ENCODE measurements around the gene DUSP12.

DUSP12 gene

GRCh38 chr1:161792740-161793139, 43.2 kb downstream of the DUSP12 start:
- no peak overlapping the region for H2AFZ ChIP-seq (ENCODE audit: low read depth, low read length)
- peaks cover 2% of the 10 kb centered on the region; the same call in 1 of the 2 replicates for H3K4me1 ChIP-seq (ENCODE audit: low read length)
- no peak overlapping the region for H3K4me3 ChIP-seq (ENCODE audit: low read length)
- no peak overlapping the region for H3K4me2 ChIP-seq (ENCODE audit: low read length)
- H3K27me3 ChIP-seq (ENCODE audit: low read depth, low read length) = no peaks in the 10 kb centered on the region
- TF ChIP-seq EZH2phosphoT487 (IDR thresholded peaks at IDR 0.05; ENCODE audit: low read depth) (no peak), CTCF (IDR thresholded peaks at IDR 0.05; ENCODE audit: low read depth, low read length) (peak; percentile 83)
- H3K9me3 ChIP-seq (ENCODE audit: insufficient read depth, low read length) = no peaks in the 10 kb centered on the region
- H3K9ac ChIP-seq (ENCODE audit: low read length) = no peak overlapping the region
- H3K36me3 ChIP-seq (replicated peaks; ENCODE audit: low read depth, low read length) = peaks cover 34% of the 10 kb centered on the region
- no peak overlapping the region for H3K27ac ChIP-seq (ENCODE audit: low read length)
- H3K79me2 ChIP-seq (ENCODE audit: low read length) = no peaks in the 10 kb centered on the region
- no peaks in the 10 kb centered on the region for H4K20me1 ChIP-seq (ENCODE audit: insufficient read depth, low read length)

DNA sequence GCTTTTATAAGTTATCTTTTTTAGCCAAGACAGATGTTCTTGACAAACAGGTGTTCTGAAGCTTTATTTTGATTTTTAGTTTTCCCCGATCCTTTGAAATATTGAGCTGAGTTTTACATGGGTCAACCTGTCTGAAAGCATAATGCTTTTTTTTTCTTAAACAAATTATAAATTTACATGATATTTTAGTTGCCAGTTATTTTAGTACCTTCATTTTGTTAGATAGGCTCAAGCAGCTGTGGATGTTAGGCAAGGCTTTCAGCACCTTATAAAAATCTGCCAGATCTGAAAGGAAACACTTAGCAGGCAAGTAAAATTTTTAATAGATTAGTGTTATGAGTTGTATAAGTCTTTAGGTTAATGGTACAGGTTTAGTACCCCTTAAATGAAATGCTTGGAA, 50.2 kb downstream of the DUSP12 start:
- Histone ChIP-seq H3K9me3 (ENCODE audit: insufficient read depth, low read length) (no peaks in the 10 kb centered on the region), H2AFZ (ENCODE audit: low read depth, low read length) (no peak overlapping the region), H3K9ac (ENCODE audit: low read length) (no peak overlapping the region), H3K4me1 (ENCODE audit: low read length) (no peaks in the 10 kb centered on the region), H3K4me3 (ENCODE audit: low read length) (no peak overlapping the region), H3K36me3 (replicated peaks; ENCODE audit: low read depth, low read length) (peaks cover 22% of the 10 kb centered on the region), H3K27ac (ENCODE audit: low read length) (no peak overlapping the region), H3K79me2 (ENCODE audit: low read length) (no peaks in the 10 kb centered on the region), H3K4me2 (ENCODE audit: low read length) (no peak overlapping the region), H4K20me1 (ENCODE audit: insufficient read depth, low read length) (no peaks in the 10 kb centered on the region), H3K27me3 (ENCODE audit: low read depth, low read length) (no peaks in the 10 kb centered on the region)
- TF ChIP-seq EZH2phosphoT487 (IDR thresholded peaks at IDR 0.05; ENCODE audit: low read depth) (no peak), CTCF (IDR thresholded peaks at IDR 0.05; ENCODE audit: low read depth, low read length) (no peak)

DNA sequence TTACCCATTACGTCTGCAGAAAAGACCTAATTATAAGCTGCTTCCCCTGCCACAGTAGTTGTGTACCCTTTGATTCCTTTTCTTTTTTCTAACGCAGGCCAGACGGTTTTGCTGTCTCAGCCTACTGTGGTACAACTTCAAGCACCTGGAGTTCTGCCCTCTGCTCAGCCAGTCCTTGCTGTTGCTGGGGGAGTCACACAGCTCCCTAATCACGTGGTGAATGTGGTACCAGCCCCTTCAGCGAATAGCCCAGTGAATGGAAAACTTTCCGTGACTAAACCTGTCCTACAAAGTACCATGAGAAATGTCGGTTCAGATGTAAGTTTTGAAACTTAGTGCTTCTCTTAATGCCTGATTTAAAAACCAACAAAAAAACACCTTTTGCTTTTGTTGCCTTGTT, 52.4 kb downstream of the DUSP12 start:
- H3K4me2 ChIP-seq (ENCODE audit: low read length) = no peak overlapping the region
- H3K9me3 ChIP-seq (ENCODE audit: insufficient read depth, low read length) = no peaks in the 10 kb centered on the region
- H2AFZ ChIP-seq (ENCODE audit: low read depth, low read length) = no peak overlapping the region
- no peak overlapping the region for H3K9ac ChIP-seq (ENCODE audit: low read length)
- H3K4me1 ChIP-seq (ENCODE audit: low read length) = no peaks in the 10 kb centered on the region
- no peak for TF ChIP-seq EZH2phosphoT487 (IDR thresholded peaks at IDR 0.05; ENCODE audit: low read depth)
- no peak for TF ChIP-seq CTCF (IDR thresholded peaks at IDR 0.05; ENCODE audit: low read depth, low read length)
- H3K27me3 ChIP-seq (ENCODE audit: low read depth, low read length) = no peaks in the 10 kb centered on the region
- H3K4me3 ChIP-seq (ENCODE audit: low read length) = no peak overlapping the region
- H3K27ac ChIP-seq (ENCODE audit: low read length) = no peak overlapping the region
- peaks cover 26% of the 10 kb centered on the region for H3K36me3 ChIP-seq (replicated peaks; ENCODE audit: low read depth, low read length)
- H3K79me2 ChIP-seq (ENCODE audit: low read length) = no peaks in the 10 kb centered on the region
- H4K20me1 ChIP-seq (ENCODE audit: insufficient read depth, low read length) = no peaks in the 10 kb centered on the region

DNA sequence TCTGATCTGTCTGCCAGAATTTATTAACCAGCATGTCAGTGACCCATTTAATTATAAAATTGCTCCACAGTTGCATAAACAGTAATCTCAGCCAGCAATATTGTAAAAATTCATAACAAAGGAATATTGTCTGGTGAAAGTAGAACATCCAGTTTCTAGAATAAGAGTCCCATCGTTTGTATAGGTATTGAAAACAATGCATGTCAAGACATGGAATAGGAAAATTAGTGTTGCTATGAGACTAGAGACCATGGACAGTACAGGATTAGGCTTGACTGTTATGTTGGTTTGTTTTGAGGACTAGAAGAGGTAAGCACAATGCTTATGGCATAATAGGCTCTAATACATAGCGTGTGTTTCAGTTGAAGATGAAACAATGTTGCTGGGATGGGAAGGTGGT, 53.6 kb downstream of the DUSP12 start:
- H3K4me1 ChIP-seq (ENCODE audit: low read length) = no peaks in the 10 kb centered on the region
- no peak overlapping the region for H2AFZ ChIP-seq (ENCODE audit: low read depth, low read length)
- TF ChIP-seq CTCF (IDR thresholded peaks at IDR 0.05; ENCODE audit: low read depth, low read length) (no peak), EZH2phosphoT487 (IDR thresholded peaks at IDR 0.05; ENCODE audit: low read depth) (no peak)
- H3K36me3 ChIP-seq (replicated peaks; ENCODE audit: low read depth, low read length) = peaks cover 22% of the 10 kb centered on the region
- no peak overlapping the region for H3K9ac ChIP-seq (ENCODE audit: low read length)
- H3K27ac ChIP-seq (ENCODE audit: low read length) = no peak overlapping the region
- H3K9me3 ChIP-seq (ENCODE audit: insufficient read depth, low read length) = no peaks in the 10 kb centered on the region
- no peaks in the 10 kb centered on the region for H3K79me2 ChIP-seq (ENCODE audit: low read length)
- no peaks in the 10 kb centered on the region for H3K27me3 ChIP-seq (ENCODE audit: low read depth, low read length)
- H3K4me3 ChIP-seq (ENCODE audit: low read length) = no peak overlapping the region
- no peaks in the 10 kb centered on the region for H4K20me1 ChIP-seq (ENCODE audit: insufficient read depth, low read length)
- H3K4me2 ChIP-seq (ENCODE audit: low read length) = no peak overlapping the region
